Neutrophil (primary cell): ENCODE results near the gene ZGRF1.
A peak's percentile ranks its signal among the peaks of the same experiment; 100 is the strongest.

Experiments
- H3K27ac ChIP-seq: fragments of 200-600 bp; sonication (generic); 2 replicates; pipeline ENCODE4 v1.5.1; 2016; ENCODE audit warnings: mild to moderate bottlenecking, moderate library complexity
- H3K27me3 ChIP-seq: fragments of 200-600 bp; sonication (generic); 2 replicates; pipeline ENCODE4 v1.6.0; 2016; ENCODE audit warnings: mild to moderate bottlenecking
- H3K36me3 ChIP-seq: fragments of 200-600 bp; sonication (generic); 2 replicates; pipeline ENCODE4 v1.5.1; 2017
- H3K4me1 ChIP-seq, 2 experiments: fragments of 200-600 bp in 1 of 2; sonication (generic) in 1 of 2; 1 replicate in 1 of 2; 2 replicates in 1 of 2; pipeline versions ENCODE4 v1.5.1 to v1.6.1; 2013 to 2016; ENCODE audit warnings: low read depth in 1 of 2, low read length in 1 of 2, mild to moderate bottlenecking in 1 of 2, moderate library complexity in 1 of 2; ENCODE audit not compliant: control insufficient read depth in 1 of 2, insufficient read depth in 1 of 2
- H3K4me3 ChIP-seq, 2 experiments: fragments of 200-600 bp in 1 of 2; sonication (generic) in 1 of 2; 1 replicate in 1 of 2; 2 replicates in 1 of 2; pipeline ENCODE4 v1.5.1; 2013 to 2016; ENCODE audit warnings: low read depth in 1 of 2, low read length in 1 of 2, mild to moderate bottlenecking in 1 of 2, moderate library complexity in 1 of 2
- H3K9me3 ChIP-seq: fragments of 200-600 bp; sonication (generic); 2 replicates; pipeline ENCODE4 v1.5.1; 2016
- CTCF ChIP-seq: fragments of 200-600 bp; sonication (generic); IDR thresholded peaks from 2 replicates; pipeline ENCODE4 v1.5.1; 2016; ENCODE audit warnings: antibody characterized with exemption

The ZGRF1 gene

GRCh38 chr4:112516471-112517066 lies 120.1 kb downstream of the ZGRF1 start:
- Histone ChIP-seq H3K27me3 (peaks cover 100% of the 10 kb centered on the region), H3K27ac (no peak overlapping the region), H3K36me3 (no peaks in the 10 kb centered on the region), H3K4me3 (peak overlapping the region in 1 of 2 experiments; percentile 62), H3K9me3 (no peaks in the 10 kb centered on the region), H3K4me1 (peaks cover 45 to 58% of the 10 kb centered on the region in 2 experiments)
- TF ChIP-seq CTCF = no peak

GRCh38 chr4:112516066-112516470 lies 120.6 kb downstream of the ZGRF1 start, which contains the start of gene NEUROG2:
Gene NEUROG2 (minus strand): TSS chr4:112516180. CDS start chr4:112515475, 705 bp downstream.
- Histone ChIP-seq H3K27ac (no peak within 1 kb of the TSS), H3K27me3 (peaks cover 100% of the 10 kb centered on the region), H3K4me1 (peaks cover 45 to 60% of the 10 kb centered on the region in 2 experiments), H3K4me3 (peak within 1 kb of the TSS; percentile 50 to 62), H3K9me3 (no peaks in the 10 kb centered on the region), H3K36me3 (no peaks in the 10 kb centered on the region)
- no peak for TF ChIP-seq CTCF

DNA sequence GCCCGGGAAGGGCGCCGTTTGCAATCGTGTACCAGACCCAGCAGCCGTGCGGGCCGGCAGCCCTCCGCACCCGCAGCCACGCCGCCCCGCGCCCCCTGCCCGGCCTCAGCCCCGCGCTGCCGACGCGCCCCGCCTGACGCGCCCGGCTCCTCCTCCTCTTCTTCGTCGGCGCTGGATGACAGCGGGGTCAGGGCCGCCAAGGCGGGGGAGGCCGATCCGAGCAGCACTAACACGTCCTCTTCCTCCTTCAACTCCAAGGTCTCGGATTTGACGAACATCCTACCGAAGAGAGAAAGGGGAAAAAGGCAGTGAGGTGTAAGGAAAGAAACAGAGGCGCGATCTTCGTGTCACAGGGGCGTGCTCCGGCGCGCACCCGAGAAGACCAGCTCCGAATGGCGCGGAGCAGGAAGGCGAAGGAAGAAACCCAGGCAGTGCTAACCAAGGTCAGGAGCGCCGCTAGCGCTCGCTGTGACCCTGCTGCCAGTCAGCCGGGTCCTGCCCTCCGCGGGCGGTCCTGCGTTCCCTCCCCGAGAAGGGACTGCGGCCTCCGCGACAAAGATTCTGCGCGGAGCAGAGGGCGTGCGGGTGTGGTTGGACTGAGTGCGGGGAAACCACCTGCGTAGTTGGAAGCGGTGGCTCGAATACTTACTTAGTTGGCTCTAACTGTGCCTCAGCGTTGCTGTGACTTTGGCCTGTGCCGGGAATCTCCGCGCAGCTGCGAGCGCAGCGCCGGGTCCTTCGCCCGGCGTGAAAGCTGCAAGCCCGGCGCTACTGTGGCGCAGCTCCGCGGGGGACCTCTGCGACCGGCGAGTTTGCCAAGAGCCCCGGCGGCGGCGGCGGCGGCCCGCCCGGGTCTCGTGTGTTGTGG lies 121.3 kb downstream of the ZGRF1 start:
- peaks cover 100% of the 10 kb centered on the region for H3K27me3 ChIP-seq
- TF ChIP-seq CTCF = no peak
- no peaks in the 10 kb centered on the region for H3K36me3 ChIP-seq
- no peak overlapping the region for H3K27ac ChIP-seq
- peaks cover 44 to 60% of the 10 kb centered on the region in 2 experiments for H3K4me1 ChIP-seq
- peak overlapping the region; percentile 50 to 62 for H3K4me3 ChIP-seq
- no peaks in the 10 kb centered on the region for H3K9me3 ChIP-seq

DNA sequence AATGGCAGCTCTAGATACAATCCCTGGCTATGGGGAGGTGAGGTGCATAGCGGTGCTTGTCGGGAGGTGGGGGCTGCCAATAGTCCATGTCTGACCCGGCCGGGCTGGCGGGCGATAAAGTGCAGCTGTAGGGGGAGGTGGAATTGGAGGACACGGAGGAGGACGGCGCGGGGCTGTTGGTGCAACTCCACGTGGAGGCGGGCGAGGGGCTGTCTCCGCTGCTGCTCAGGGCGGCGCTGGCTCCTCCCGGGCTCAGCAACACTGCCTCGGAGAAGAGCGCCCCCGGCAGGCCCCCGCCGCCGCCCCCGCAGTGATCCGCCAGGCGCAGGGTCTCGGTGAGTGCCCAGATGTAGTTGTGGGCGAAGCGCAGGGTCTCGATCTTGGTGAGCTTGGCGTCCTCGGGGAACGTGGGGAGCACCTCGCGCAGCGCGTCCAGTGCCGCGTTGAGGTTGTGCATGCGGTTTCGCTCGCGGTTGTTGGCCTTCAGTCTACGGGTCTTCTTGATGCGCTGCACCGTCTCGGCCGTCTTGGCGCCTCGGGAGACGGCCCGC lies 122.0 kb downstream of the ZGRF1 start:
- Histone ChIP-seq H3K36me3 (no peaks in the 10 kb centered on the region), H3K9me3 (no peaks in the 10 kb centered on the region), H3K4me3 (peak overlapping the region; percentile 50 to 62), H3K27ac (no peak overlapping the region), H3K4me1 (peaks cover 37 to 60% of the 10 kb centered on the region in 2 experiments), H3K27me3 (peaks cover 100% of the 10 kb centered on the region)
- TF ChIP-seq CTCF = no peak

DNA sequence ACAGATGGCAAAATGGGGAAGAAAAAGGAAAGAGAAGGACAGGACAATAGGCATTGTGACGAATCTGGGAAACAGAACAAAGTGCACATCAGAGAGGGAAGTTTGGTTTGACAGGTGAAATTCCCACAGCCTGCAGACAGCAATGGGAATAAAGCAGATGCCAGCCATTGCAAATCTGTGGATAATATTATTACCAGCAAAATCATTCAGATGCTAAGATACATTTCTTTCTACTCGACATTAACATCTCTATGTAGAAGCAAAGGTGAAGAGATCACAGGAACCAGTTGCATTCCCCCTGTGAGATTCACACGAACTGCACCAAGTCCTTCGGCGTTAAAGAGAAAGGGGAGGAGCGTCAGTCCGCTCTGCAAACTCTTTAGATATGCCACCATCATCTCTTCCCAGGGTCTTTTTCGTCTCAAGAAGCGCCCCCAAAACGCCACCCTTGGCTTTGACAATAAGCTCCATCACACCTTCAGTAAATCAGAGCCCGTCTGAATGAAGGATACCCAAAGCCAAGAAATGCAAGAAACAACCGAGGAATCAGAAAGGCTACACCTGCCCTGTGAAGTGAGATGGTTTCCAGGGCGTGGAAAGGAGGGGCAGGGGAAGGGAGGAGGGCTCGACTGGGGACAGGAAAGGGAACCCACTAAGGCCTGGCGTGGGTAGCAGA lies 122.6 kb downstream of the ZGRF1 start:
- Histone ChIP-seq H3K36me3 (no peaks in the 10 kb centered on the region), H3K27me3 (peaks cover 100% of the 10 kb centered on the region), H3K4me1 (peaks cover 36 to 64% of the 10 kb centered on the region in 2 experiments), H3K9me3 (no peaks in the 10 kb centered on the region), H3K4me3 (peak overlapping the region in 1 of 2 experiments; percentile 62), H3K27ac (no peak overlapping the region)
- TF ChIP-seq CTCF = no peak
